GM23338 (cell line): ENCODE measurements around the gene MAPK13. TPM values are rescaled to one million over a fixed set of nuclear protein-coding genes. Genes with fewer than 3 reads are reported as not detected.

ENCODE experiments used
- ATAC-seq: fragments of 200-7000 bp; cut with Tn5 transposase; 3 replicates; pipeline ENCODE4 v1.9.1; 2020
- DNase-seq: peaks from one replicate; pipeline ENCODE4 v3.0.0-alpha.2; 2015; ENCODE audit warnings: low spot score
- H2AFZ ChIP-seq: fragments of 200-600 bp; sonication (generic); 2 replicates; pipeline ENCODE4 v1.8.0; 2016; ENCODE audit warnings: antibody characterized with exemption, mild to moderate bottlenecking, moderate library complexity
- H3F3A ChIP-seq: fragments of 200-600 bp; sonication (generic); replicated peaks from 2 replicates; pipeline ENCODE4 v1.8.0; 2017; ENCODE audit warnings: antibody characterized with exemption, mixed run types, low read depth
- H3K27ac ChIP-seq: fragments of 200-600 bp; sonication (generic); 2 replicates; pipeline ENCODE4 v1.6.1; 2016; ENCODE audit warnings: low read depth
- H3K27me3 ChIP-seq: fragments of 200-600 bp; sonication (generic); 2 replicates; pipeline ENCODE4 v1.8.0; 2016; ENCODE audit warnings: mild to moderate bottlenecking, mixed run types, moderate library complexity; ENCODE audit not compliant: insufficient read depth
- H3K36me3 ChIP-seq: fragments of 200-600 bp; sonication (generic); 2 replicates; pipeline ENCODE4 v1.8.0; 2016; ENCODE audit warnings: mild to moderate bottlenecking; ENCODE audit not compliant: insufficient read depth
- H3K4me1 ChIP-seq: fragments of 200-600 bp; sonication (generic); 2 replicates; pipeline ENCODE4 v1.8.0; 2016; ENCODE audit warnings: mild to moderate bottlenecking, moderate library complexity; ENCODE audit not compliant: insufficient read depth
- H3K4me2 ChIP-seq: fragments of 200-600 bp; sonication (generic); 2 replicates; pipeline ENCODE4 v1.7.1; 2017; ENCODE audit warnings: mixed run types
- H3K4me3 ChIP-seq: fragments of 200-600 bp; sonication (generic); 2 replicates; pipeline ENCODE4 v1.6.1; 2016; ENCODE audit warnings: mixed run types
- H3K79me2 ChIP-seq: fragments of 200-600 bp; sonication (generic); replicated peaks from 2 replicates; pipeline ENCODE4 v1.8.0; 2017; ENCODE audit warnings: mild to moderate bottlenecking; ENCODE audit not compliant: insufficient read depth
- H3K9me2 ChIP-seq: fragments of 200-600 bp; sonication (generic); 2 replicates; pipeline ENCODE4 v1.8.0; 2017; ENCODE audit not compliant: insufficient read depth
- H4K20me1 ChIP-seq: fragments of 200-600 bp; sonication (generic); replicated peaks from 2 replicates; pipeline ENCODE4 v1.8.0; 2017; ENCODE audit warnings: mild to moderate bottlenecking; ENCODE audit not compliant: insufficient read depth
- H3K27ac Mint-ChIP-seq: 2 replicates; pipeline ENCODE4 v1.8.0; 2020; ENCODE audit warnings: inconsistent platforms, mild to moderate bottlenecking, moderate library complexity, mixed read lengths
- H3K27me3 Mint-ChIP-seq: 3 replicates; pipeline ENCODE4 v1.8.0; 2022; ENCODE audit warnings: low read depth, mild to moderate bottlenecking, moderate library complexity, mixed read lengths, inconsistent platforms; ENCODE audit not compliant: insufficient read depth, poor library complexity
- H3K36me3 Mint-ChIP-seq: 3 replicates; pipeline ENCODE4 v1.8.0; 2021; ENCODE audit warnings: low read depth, mild to moderate bottlenecking, inconsistent platforms, moderate library complexity, mixed read lengths
- H3K4me1 Mint-ChIP-seq: 3 replicates; pipeline ENCODE4 v1.8.0; 2020; ENCODE audit warnings: mild to moderate bottlenecking, inconsistent platforms, mixed read lengths
- H3K4me3 Mint-ChIP-seq: 3 replicates; pipeline ENCODE4 v1.8.0; 2021; ENCODE audit warnings: moderate library complexity, mild to moderate bottlenecking, inconsistent platforms, mixed read lengths
- H3K9me3 Mint-ChIP-seq: 3 replicates; pipeline ENCODE4 v1.8.0; 2020; ENCODE audit warnings: moderate library complexity, mild to moderate bottlenecking, inconsistent platforms, mixed read lengths
- CREB1 ChIP-seq: fragments of 250-450 bp; sonication (Bioruptor Pico); IDR thresholded peaks from 2 replicates; pipeline ENCODE4 v1.5.0; 2020; ENCODE audit warnings: low read depth, mild to moderate bottlenecking, moderate library complexity
- JUNB ChIP-seq: IDR thresholded peaks from one replicate; pipeline ENCODE4 v1.6.1; 2016; ENCODE audit warnings: antibody characterized with exemption; ENCODE audit not compliant: unreplicated experiment
- ZNF114 ChIP-seq: fragments of 250-450 bp; sonication (Bioruptor Pico); IDR thresholded peaks from 2 replicates; pipeline ENCODE4 v1.5.0; 2020; ENCODE audit warnings: mild to moderate bottlenecking, moderate library complexity
- polyA plus RNA-seq: library from polyadenylated mRNA; unstranded; fragments of >200 nt; fragmentation: Nextera tagmentation; extraction: Ambion mirVana; gene quantifications from 2 replicates; pipeline ENCODE4 v1.2.1, GENCODE V29; 2016
- total RNA-seq: library from RNA; depleted of rRNA; stranded (reverse); fragments of >200 nt; shearing (Covaris generic); gene quantifications from 2 replicates; pipeline ENCODE4 v1.2.3, GENCODE V29; 2014
- TF ChIP-seq, protein P1 (sequence below), 2 experiments: fragments of 200-600 bp in 1 of 2; sonication (generic) in 1 of 2; conservative IDR thresholded peaks; 2 replicates each; pipeline versions ENCODE4 v1.5.1 to v1.6.1; 2016 to 2017; ENCODE audit warnings: antibody characterized with exemption in 2 of 2, low read depth in 2 of 2, mild to moderate bottlenecking in 2 of 2, moderate library complexity in 1 of 2
- TF ChIP-seq, protein P2 (sequence below): IDR thresholded peaks from one replicate; pipeline ENCODE4 v1.6.1; 2018; ENCODE audit warnings: antibody characterized with exemption; ENCODE audit not compliant: unreplicated experiment

Gene MAPK13
- total and polyA plus RNA-seq, 2 experiments from 2014 or later: 6.3 to 12.3 TPM

DNA sequence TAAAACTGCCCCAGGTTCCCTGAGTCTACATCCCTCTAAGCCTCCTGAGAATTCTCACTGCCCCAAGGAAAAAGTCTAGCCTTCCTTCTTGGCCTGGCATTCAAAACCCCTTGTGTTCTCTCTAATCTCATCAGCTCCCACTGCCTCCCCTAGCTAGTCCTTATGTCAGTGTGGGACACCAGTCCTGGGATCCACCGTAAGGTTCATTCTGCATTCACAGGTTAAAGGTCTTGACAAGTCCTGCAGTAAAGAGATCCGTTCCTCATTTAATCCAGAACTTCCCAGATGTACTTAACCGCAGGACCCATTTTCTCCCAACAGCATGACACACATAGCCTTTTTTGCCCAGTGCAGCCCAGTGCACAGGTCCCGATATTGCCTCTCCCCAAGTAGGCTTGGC, 11.6 kb downstream of the MAPK13 start:
- DNase-seq (no peak), ATAC-seq (no peak)
- Mint-ChIP-seq H3K27me3 (peaks cover 4% of the 10 kb centered on the region), H3K9me3 (no peaks in the 10 kb centered on the region; the same call in 2 of the 3 replicates), H3K36me3 (peaks cover 2% of the 10 kb centered on the region; the same call in 2 of the 3 replicates), H3K4me3 (no peak overlapping the region), H3K27ac (no peak overlapping the region), H3K4me1 (peaks cover 17% of the 10 kb centered on the region)
- peaks cover 13% of the 10 kb centered on the region for H3K4me1 ChIP-seq
- H3F3A ChIP-seq: 0 out of 2 replicates have a peak, but pooled peaks cover 4% of the 10 kb centered on the region
- H3K36me3 ChIP-seq: no peaks in the 10 kb centered on the region
- H2AFZ ChIP-seq: no peak overlapping the region
- H3K4me3 ChIP-seq: no peak overlapping the region
- no peaks in the 10 kb centered on the region for H3K79me2 ChIP-seq
- H3K4me2 ChIP-seq: no peak overlapping the region
- TF ChIP-seq, protein P1, sequence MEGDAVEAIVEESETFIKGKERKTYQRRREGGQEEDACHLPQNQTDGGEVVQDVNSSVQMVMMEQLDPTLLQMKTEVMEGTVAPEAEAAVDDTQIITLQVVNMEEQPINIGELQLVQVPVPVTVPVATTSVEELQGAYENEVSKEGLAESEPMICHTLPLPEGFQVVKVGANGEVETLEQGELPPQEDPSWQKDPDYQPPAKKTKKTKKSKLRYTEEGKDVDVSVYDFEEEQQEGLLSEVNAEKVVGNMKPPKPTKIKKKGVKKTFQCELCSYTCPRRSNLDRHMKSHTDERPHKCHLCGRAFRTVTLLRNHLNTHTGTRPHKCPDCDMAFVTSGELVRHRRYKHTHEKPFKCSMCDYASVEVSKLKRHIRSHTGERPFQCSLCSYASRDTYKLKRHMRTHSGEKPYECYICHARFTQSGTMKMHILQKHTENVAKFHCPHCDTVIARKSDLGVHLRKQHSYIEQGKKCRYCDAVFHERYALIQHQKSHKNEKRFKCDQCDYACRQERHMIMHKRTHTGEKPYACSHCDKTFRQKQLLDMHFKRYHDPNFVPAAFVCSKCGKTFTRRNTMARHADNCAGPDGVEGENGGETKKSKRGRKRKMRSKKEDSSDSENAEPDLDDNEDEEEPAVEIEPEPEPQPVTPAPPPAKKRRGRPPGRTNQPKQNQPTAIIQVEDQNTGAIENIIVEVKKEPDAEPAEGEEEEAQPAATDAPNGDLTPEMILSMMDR (conservative IDR thresholded peaks at IDR 0.05; ENCODE audit: low read depth in 2 of 2): no peak
- no peaks in the 10 kb centered on the region for H4K20me1 ChIP-seq
- H3K27me3 ChIP-seq: no peaks in the 10 kb centered on the region
- no peak overlapping the region for H3K27ac ChIP-seq
- no peaks in the 10 kb centered on the region for H3K9me2 ChIP-seq

DNA sequence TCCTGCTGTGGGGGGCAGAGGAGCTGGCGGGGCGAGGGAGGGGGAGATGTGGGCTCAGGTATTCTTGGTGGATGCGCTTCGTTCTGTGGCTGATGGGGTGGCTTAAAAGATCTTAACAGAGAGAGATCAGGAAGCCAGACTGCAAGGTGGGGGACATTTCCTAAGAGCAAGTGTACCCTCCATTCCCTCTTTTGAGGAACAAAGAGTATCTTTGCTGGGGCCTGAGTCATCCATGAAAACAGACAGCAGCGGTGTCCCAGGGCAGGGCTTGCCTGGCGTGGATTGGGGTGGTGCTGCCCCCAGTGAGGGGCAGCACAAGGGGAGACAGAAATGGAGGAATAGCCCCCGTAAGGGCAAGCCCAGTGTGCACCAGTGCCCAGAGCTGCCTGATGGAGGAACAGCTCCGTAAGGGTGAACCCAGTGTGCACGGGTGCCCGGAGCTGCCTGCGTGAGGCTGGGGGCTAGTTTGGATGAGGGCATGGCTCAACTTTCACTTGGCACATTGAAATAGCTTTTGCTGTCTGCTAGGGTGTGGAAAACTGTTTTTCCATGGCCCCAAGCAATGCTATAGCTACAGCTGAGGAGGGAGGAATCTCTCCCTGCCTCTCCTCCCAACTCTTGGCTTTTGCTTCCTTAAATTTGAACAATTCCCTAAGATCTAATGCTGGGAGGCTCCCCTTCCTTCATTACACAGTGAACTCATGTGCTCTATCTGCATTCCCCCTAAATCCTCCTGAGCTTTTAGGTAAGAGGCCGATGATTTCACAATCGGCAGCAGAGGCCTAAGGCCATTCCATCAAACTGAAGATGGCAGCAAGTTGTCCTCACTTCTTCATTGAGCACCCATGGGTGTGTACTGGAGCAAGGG, 12.9 kb downstream of the MAPK13 start:
- Mint-ChIP-seq H3K27ac (no peak overlapping the region), H3K4me3 (no peak overlapping the region), H3K36me3 (peaks cover 3% of the 10 kb centered on the region), H3K4me1 (peaks cover 17% of the 10 kb centered on the region), H3K27me3 (peaks cover 5% of the 10 kb centered on the region), H3K9me3 (peaks cover 8% of the 10 kb centered on the region)
- Histone ChIP-seq H3K4me3 (no peak overlapping the region), H2AFZ (no peak overlapping the region), H3K36me3 (no peaks in the 10 kb centered on the region), H3K79me2 (no peaks in the 10 kb centered on the region), H3K4me2 (no peak overlapping the region), H3K9me2 (no peaks in the 10 kb centered on the region), H3K27ac (no peak overlapping the region), H4K20me1 (no peaks in the 10 kb centered on the region), H3K27me3 (no peaks in the 10 kb centered on the region), H3F3A (0 out of 2 replicates have a peak, but pooled peaks cover 4% of the 10 kb centered on the region), H3K4me1 (peaks cover 13% of the 10 kb centered on the region)
- no peak for TF ChIP-seq CREB1 (CRISPR knock-in tag)
- TF ChIP-seq, protein P2, sequence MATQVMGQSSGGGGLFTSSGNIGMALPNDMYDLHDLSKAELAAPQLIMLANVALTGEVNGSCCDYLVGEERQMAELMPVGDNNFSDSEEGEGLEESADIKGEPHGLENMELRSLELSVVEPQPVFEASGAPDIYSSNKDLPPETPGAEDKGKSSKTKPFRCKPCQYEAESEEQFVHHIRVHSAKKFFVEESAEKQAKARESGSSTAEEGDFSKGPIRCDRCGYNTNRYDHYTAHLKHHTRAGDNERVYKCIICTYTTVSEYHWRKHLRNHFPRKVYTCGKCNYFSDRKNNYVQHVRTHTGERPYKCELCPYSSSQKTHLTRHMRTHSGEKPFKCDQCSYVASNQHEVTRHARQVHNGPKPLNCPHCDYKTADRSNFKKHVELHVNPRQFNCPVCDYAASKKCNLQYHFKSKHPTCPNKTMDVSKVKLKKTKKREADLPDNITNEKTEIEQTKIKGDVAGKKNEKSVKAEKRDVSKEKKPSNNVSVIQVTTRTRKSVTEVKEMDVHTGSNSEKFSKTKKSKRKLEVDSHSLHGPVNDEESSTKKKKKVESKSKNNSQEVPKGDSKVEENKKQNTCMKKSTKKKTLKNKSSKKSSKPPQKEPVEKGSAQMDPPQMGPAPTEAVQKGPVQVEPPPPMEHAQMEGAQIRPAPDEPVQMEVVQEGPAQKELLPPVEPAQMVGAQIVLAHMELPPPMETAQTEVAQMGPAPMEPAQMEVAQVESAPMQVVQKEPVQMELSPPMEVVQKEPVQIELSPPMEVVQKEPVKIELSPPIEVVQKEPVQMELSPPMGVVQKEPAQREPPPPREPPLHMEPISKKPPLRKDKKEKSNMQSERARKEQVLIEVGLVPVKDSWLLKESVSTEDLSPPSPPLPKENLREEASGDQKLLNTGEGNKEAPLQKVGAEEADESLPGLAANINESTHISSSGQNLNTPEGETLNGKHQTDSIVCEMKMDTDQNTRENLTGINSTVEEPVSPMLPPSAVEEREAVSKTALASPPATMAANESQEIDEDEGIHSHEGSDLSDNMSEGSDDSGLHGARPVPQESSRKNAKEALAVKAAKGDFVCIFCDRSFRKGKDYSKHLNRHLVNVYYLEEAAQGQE: no peak
- TF ChIP-seq JUNB: no peak
- no peak for TF ChIP-seq ZNF114
- no peak for DNase-seq
- no peak for ATAC-seq
